Body of pancreas (tissue), 4 donors: Measurements from ENCODE around the gene BCKDHB.

Source experiments
- CTCF ChIP-seq, 7 experiments: fragments of 450-650 bp in 4 of 7; fragments of 200-600 bp in 3 of 7; sonication (generic) in 3 of 7; IDR thresholded peaks; one replicate each; pipeline ENCODE4 v1.5.1; 2016 to 2019; ENCODE audit warnings: antibody characterized with exemption in 7 of 7
- POLR2A ChIP-seq, 3 donors: fragments of 450-650 bp; IDR thresholded peaks; one replicate each; pipeline ENCODE4 v1.6.1; 2016; ENCODE audit warnings: antibody characterized with exemption in 3 of 3, mild to moderate bottlenecking in 2 of 3

DNA sequence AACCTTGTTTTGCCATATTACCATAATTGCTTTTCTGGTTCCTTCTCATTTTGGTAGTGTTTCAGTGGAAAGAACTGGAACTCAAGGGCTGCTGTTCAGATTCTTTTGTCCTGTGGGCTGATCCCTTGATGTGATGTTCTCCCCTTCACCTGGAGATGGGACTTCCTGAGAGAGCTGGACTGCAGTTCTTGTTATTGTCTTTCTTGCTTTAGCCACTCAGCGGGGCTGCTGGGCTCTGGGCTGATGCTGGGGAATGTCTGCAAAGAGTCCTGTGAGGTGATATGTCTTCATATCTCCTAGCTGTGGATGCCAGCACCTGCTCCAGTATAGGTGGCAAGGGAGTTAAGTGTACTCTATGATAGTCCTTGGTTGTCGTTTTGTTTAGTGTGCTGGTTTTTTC is 79.0 kb downstream of the BCKDHB start:
- TF ChIP-seq POLR2A (IDR thresholded peaks at IDR 0.05) (no peak), CTCF (IDR thresholded peaks at IDR 0.05) (no peak)
